ENCODE results near the gene ATF6B. TPM values are rescaled to one million over a fixed set of nuclear protein-coding genes. Genes with fewer than 3 reads are reported as not detected.
A peak's percentile ranks its signal among the peaks of the same experiment; 100 is the strongest.
"Not testable (repeated sequence)": the region's sequence is repeated elsewhere in the genome, so short reads cannot be mapped to it uniquely, and the experiment has no call there.

ATF6B gene
- polyA plus RNA-seq, 10 donors, result 33.0 to 55.9 (median 41.5) TPM

DNA sequence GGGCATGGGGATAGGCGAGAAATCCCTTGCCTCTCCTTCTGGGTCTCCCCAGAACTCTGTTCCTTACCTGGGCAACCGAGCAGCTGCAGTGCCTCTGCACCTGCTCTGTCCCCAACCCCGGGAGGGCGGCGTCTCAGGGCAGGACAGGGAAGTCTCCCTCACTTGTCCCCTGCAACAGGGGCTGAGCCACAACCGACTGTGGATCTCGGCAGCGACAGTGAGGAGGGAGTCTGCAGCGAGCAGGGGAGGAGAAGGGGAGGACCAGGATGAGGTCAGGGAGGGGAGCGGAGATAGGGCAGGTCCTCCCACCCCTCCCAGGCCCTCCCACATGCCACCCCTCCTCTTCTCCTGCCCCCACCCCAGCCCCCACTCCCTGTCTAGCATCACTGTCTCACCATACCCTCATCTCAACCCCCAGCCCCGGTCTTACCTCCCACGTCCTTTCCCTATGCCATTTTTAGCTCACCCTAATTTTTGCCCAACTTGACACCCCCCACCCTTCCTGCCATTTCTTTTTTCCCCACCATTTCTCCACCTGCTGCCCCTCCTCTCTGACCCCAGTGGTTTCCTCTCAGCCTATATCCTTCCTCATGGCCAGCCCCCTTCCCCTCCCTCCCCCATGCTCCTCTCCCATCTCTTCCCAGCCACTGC is 18.8 kb downstream of the ATF6B start, which contains the start of gene TNXB:
Gene TNXB (minus strand): TSS at position 225 of the 651 bp plus-strand sequence. CDS start 11,140 bp downstream, outside the sequence.
- DNase-seq, result peak in 2 of 3 donors; percentile 78 to 87

- DNase-seq, result no peak
Observed at GRCh38 chr6:32108727-32109113, 19.3 kb downstream of the ATF6B start.

GRCh38 chr6:32108094-32108627 is 19.9 kb downstream of the ATF6B start:
- peak; percentile 78 to 94 (median 88) for DNase-seq

- DNase-seq, result no peak
Observed at GRCh38 chr6:32107406-32107805, 20.6 kb downstream of the ATF6B start.

GRCh38 chr6:32105433-32105832 is 22.6 kb downstream of the ATF6B start:
- no peak for DNase-seq

GRCh38 chr6:32102255-32102654 is 25.8 kb downstream of the ATF6B start:
- no peak for DNase-seq

- not testable (repeated sequence) for DNase-seq
Observed at GRCh38 chr6:32100251-32100650, 27.8 kb downstream of the ATF6B start.

DNA sequence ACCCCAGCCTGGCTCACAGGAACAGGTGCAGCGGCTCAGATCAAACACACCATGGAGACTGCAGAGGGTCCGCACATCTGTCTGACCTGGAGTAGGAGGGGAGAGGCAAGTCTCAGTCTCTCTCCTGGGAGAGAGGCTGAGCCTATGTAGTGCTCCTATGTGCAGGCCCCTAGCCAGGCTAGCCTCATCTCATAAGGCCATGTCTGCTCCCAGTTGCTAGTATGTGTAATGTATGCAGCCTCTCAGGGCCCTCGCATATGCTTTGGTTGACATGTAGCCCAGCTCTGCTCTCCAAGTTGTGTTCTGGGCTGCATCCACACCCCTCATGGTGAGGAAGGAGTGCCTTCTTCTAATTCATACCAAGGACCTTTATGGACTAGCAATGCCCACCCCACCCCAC is 30.7 kb downstream of the ATF6B start:
- no peak for DNase-seq

DNA sequence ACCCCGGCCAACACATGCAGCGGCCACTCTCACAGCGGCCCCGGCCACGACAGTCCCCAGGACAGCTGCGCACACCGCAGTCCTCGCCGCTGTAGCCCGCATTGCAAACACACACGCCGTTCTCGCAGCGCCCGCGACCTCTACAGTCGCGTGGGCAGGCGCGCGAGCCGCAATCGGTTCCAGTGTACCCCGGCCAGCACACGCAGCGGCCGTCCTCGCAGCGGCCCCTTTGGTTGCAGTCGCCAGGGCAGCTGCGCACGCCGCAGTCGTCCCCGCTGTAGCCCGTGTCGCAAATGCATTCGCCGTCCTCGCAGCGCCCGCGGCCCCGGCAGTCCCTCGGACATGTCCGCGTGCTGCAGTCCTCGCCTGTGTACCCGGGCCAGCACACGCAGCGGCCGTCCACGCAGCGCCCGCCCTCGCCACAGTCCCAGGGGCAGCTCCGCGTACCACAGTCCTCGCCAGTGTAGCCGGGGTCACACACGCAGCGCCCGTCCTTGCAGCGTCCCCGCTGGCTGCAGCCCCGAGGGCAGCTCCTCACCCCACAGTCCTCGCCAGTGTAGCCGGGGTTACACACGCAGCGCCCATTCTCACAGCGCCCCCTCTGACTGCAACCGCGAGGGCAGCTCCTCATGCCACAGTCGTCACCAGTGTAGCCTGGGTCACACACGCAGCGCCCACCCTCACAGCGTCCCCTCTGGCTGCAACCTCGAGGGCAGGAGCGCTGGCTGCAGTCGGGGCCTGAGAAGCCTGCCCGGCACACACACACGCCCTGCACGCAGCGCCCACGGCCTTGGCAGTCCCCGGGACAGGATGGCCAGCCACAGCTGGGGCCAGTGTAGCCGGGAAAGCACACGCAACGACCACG is 31.4 kb downstream of the ATF6B start:
- DNase-seq, result no peak

DNA sequence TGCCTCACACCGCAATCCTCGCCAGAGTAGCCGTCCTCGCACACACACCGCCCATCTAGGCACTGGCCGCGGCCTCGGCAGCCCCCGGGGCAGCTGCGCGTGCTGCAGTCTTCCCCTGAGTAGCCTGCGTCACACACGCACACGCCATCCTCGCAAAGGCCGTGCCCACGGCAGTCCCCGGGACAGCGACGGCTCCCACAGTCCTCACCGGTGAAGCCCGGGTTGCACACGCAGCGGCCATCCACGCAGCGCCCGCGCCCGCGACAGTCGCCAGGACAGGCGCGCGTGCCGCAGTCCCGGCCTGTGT is 32.0 kb downstream of the ATF6B start:
- DNase-seq, result no peak

DNA sequence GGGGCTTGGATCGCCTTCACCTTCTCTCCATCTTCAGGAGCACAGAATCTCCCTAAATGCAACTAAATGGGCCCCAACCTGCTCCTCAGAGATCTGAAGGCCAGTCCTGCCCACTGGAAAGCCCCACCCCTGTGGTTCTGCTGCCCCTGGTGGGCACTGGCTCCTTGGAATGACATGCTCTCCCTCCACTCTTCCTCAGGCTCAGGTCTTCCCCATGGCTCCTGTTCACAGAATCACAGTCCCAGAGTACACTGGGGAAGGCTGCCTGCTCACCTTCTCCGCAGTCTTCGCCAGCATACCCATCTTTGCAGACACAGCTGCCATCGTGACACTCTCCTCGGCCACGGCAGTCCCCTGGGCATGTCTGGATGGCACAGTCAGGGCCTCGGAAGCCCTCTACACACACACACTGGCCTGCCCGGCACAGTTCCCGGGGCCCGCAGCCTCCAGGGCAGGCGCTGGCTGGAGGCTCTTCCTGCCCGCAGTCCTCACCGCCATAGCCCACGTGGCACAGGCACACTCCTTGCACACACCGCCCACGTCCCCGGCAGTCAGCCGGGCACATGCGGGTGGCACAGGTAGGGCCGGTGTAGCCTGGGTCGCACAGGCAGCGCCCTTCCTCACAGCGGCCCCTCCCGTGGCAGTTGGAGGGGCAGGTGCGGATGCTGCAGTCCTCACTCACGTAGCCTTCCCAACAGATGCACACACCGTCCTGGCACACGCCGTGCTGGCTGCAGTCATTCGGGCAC is 32.5 kb downstream of the ATF6B start:
- DNase-seq, result no peak

- DNase-seq, result peak in 1 of 3 donors; percentile 52
Observed at GRCh38 chr6:32092760-32093497, 35.1 kb downstream of the ATF6B start.

- DNase-seq, result no peak
Observed at GRCh38 chr6:32089082-32089828, 38.8 kb downstream of the ATF6B start.

DNA sequence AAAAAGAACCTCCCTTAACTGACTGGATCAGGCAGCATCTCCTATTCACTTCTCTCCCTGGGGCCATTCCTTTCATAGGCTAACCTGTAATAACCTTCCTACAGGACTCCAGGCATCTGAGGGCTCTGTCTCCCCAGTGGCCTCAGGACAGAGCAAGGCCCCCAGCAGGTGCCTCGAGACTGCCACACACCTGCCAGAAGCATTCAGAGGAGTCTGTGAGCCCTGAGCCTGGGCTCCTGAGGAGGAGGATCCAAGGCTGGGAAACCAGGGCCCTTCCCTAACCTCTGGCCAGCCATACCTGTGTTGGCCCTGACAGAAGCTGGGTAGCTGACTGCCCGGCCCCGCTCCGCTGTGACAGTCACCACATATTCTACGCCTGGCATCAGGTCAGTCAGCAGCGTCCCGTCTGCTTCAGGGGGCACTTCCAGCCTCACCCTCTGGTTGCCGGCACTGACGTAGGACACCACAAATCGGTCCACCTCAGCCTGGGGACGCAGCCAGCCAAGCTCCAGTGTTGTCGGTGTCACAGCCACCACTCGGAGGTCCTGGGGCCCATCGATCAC is 39.5 kb downstream of the ATF6B start:
- DNase-seq, result no peak

GRCh38 chr6:32087574-32088486 is 40.2 kb downstream of the ATF6B start:
- peak in 2 of 3 donors; percentile 61 to 86 for DNase-seq

DNA sequence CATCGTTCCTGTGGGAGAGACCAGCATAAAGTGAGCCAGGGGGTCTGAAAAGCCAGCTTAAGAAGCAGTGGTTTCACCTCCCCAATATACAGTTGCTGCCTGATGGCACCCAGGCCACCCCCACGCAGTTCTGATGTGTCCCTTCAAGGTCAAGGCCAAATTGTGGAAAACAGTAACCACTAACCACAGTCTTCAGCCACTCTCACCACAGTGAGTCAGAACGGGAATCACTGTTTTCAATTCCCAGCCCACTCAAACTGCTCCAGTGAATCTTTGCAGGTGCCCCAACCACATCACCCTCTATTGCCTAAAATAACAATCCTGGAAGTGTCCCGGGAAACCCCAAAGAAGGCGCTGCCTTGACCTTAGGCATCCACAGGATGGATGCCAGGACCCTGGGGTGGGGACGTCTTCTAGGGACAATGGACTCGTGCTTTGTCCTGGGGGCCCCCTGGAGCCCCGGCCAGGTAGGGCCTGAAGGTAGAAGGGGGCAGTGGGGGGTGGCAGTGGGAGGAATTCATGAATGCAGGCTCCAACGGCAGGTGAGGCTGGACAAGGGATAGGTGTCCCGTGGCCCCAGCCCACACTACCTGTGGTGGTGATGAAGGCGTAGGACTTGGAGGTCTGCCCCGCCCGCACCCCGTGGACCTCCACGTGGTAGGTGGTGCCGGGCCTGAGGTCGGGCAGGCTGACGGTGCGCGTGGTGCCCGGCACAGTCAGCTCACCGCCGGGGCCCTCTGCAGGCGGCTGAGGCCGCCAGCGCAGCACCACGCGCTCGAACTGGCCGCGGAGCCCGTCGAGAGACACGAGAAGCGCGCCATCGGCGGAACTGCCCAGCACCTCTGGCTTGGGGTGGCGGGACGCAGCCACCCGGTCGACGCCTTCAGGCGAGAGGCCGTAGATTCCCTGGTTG is 41.1 kb downstream of the ATF6B start:
- DNase-seq, result no peak

DNA sequence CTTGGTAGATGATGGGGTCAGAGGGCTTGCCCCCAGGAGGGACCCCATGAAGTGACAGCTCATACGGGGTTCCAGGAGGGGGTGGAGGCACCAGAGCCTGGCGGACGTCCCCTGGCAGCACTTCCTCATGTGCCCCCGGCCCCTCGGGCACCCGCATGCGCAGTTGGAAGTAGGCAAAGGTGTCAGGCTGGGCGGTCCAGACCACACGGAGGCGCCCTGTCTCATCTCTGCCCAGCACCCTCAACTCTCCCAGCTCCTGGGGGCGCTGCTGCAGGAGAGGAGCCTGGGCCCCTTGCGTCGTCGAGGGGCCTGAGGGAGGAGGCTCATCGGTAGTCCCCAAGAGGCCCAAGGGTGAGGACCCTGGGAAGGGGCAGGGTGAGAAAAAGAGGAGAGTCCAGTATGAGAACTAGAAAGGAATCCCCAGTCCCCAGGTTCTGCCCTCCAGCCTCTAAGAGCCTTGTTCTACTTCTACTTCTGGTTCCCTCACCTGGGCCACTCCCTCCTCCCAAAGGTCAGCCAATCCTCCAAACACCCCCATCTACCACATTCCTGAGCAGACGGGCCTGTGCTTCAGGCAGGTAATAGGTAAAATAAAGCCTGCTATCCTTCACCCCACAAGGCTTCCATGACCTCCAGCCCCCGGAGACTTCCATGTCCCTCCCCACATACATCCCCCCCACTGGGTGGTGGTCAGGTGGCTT is 42.1 kb downstream of the ATF6B start:
- no peak for DNase-seq

- no peak for DNase-seq
Observed at GRCh38 chr6:32084780-32085179, 43.3 kb downstream of the ATF6B start.

Data from muscle of back (tissue), 11 donors.